HG02763 (cell line): Measurements from ENCODE around the gene ACTR10.
"Not testable (repeated sequence)": the region's sequence is repeated elsewhere in the genome, so short reads cannot be mapped to it uniquely, and the experiment has no call there.

ENCODE experiments used
- ATAC-seq: cut with Tn5 transposase; IDR thresholded peaks from one replicate; pipeline ENCODE4 v1.9.1; 2021; ENCODE audit warnings: mild to moderate bottlenecking, moderate library complexity; ENCODE audit not compliant: unreplicated experiment

ACTR10 gene

DNA sequence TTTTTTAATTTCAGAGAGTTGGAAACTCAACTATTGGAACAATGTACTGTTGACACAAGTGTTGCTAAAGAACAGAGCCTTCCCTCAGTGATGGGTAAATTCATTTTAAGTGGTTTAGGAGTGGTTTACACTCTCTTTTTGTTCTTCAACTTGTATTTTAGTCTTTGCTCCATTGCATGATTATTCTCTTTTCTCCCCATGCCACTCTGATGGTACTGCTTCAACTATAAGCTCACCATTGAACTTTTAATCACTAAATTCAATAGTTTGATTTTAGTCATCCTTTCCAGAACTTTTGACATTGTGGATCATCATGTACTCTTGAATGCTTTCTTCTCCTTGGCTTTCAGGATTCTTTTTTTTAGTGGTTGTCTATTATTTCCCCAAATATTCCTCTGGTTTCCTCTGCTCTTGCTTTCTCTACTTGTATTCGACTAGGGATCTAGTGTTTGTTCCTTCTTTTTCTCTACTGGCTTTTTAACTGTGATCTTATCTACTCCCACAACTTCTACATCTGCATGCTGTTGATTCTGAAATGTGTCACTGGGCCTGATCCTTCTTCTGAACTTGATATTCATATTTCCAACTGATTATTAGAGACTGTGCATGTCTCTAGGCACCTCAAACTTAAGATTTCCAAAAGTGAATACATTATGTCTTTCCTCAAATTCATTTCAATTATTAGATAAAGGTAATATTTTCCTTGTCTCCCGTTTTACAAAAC lies 15.4 kb downstream of the ACTR10 start:
- no peak for ATAC-seq

DNA sequence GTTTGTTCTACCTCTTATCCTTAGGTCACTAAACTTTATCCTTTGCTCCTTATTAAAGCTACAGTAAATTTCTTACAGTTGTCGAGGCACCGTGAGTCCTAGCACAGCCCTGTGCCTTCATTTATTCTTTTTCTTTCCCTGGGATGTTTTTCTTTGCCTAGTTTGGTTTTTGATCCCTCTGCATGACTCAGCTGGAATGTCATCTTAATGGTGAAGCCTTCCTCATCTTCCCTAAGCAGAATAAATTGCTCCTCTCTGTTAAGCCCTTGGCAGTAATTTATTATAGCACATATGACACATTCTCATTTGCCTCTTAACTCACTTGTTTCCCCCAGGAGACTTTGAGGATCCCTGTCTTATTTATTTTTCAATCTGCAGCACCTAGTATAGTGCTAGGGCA lies 16.6 kb downstream of the ACTR10 start:
- ATAC-seq, result no peak

DNA sequence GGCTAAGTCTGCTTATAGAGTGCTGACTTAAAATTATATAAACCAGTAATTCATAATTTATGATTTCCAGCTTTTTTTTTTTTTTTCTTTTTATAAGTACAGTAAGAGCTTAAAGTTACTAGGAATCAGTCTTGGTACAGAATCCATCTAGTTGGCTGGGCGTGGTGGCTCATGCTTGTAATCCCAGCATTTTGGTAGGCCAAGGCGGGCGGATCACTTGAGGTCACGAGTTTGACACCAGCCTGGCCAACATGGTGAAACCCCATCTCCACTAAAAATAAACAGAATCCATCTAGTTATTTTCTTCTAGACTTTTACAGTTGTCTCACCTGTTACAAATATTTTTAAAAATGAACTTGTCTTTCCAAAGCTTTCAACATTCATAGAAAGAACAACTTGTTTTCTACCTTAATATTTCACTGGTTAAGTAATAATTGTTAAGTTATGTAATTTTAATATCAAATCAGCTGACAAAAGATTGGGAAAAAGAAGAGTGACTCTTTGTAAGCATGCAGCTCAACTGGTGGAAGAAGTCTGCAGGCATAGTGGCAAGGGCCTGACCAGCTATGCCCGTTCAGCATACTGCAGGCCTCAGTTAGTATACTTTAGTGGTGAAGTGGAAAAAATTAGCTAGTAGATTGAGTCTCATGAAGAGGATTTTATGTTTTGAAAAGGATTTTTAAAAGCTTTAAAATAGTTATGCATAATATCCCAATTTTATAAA lies 27.3 kb downstream of the ACTR10 start:
- no peak for ATAC-seq

DNA sequence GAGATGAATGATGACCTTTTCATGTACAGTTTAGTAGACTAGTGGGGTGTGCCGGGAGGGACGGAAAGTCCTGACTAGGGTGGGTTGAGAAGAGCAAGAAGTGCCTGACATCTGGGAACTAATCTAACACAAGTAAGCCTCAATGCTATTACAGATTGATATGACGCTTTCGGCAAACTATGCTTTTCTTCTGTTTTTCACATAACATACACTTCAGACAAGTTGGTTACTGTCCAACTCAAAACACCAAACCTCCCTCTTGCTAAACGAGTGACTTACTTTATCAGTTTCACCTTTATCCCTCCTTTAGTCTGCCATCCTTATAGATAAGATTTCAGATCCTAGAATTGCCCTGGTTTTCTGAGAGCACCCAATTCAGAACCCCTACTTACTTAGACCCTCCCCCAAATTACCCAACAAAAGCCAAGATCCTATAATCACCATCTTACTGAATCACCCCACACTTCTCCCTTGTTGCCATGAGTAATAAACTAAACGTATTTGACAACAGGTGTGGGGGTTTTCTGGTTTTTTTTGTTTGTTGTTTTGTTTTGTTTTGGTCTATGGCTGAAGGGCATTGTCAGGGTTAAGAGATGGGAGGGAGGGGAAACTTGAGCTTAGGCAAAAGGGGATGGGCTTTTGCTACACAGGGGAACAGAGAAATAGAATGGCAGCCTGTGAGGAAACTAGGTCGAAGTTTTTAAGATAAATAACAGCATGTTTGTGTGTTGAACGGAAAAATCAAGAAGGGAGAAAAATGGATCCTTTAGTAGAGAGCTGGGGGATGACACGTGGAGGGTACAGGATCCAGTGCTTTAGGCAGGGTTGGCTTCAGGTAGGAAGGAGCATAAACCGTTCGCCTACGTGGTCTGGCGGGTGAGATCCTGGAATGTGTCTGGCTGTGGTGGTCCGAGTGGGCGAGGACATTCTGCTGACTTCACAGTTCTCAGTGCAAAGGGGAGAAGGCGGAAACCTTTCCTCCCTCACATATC lies 38.6 kb downstream of the ACTR10 start:
- ATAC-seq, result no peak

DNA sequence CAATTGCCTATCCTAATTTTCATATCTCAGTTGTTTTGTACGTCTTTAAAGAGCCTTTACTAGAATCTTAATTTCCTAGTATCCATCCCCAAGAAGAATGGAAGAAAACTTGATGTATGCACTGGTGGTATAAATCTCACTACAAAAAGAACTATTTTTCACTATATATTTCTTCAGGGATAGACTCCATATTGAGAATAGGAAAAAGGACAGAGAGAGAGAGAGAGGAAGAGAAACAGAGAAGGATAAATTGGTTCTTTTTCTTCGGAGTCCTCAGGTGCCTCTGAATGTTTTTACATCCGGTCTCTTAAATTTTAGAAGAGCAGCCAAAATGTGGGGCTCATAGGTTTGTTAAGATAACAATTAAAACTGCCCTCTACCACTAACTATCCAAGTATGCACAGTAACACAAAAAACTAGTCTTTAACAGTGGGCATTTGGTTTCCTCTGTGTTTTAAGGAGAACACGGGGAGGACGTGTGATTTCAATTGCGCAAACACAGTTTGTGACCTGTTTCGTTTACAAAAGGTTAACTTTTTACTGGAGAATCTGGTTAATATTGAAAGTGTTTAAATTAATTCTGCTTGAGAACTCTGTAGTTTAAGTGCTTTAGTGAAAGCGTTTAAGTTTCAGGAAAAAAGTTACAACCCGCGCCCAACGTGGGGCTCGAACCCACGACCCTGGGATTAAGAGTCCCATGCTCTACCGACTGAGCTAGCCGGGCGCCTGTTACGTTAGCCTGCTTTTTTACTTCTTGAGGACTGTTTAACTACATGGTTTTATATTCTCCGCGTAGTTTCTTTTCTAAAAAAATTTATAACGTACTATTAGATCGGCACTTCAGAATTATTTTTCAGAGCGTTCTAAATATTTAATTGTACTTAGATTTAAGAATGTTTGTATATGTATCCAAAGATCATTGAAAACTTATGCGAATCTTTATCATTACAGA lies 39.6 kb downstream of the ACTR10 start:
- ATAC-seq, result no peak

DNA sequence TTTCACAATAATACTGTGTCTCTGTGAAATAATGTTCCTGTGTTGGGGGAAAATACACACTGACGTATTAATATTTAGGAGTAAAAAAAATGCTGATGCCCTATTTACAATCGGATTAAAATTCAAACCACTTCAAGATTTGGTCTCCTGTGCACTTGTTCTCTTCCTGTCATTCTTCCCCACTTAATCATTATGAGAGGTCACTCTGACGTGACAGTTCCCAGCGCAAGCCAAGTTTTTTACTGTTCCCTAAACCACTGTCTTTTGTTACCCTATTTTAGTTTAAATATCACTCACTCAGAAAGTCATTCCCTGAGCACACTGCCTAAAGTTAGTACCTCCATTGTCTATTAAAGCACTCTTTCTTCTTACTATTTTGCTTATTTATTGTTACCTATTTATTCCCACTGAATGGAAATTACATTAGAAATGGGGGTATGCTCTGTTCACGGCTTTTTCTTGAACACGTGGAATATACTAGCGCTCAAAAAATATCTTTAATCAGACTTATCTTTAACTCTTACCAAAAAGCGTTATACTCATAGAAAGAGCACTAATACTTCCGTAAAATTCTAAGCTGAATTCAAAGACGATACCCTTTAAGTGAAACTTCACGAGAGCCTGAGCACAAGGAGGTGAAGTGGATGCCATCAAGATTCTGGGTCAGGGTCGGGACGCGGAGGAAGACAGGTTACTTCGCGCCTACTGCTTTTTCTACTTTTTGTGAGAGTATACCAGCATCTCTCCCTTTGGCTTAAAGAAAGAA lies 44.0 kb downstream of the ACTR10 start:
- peak; percentile 29 for ATAC-seq

DNA sequence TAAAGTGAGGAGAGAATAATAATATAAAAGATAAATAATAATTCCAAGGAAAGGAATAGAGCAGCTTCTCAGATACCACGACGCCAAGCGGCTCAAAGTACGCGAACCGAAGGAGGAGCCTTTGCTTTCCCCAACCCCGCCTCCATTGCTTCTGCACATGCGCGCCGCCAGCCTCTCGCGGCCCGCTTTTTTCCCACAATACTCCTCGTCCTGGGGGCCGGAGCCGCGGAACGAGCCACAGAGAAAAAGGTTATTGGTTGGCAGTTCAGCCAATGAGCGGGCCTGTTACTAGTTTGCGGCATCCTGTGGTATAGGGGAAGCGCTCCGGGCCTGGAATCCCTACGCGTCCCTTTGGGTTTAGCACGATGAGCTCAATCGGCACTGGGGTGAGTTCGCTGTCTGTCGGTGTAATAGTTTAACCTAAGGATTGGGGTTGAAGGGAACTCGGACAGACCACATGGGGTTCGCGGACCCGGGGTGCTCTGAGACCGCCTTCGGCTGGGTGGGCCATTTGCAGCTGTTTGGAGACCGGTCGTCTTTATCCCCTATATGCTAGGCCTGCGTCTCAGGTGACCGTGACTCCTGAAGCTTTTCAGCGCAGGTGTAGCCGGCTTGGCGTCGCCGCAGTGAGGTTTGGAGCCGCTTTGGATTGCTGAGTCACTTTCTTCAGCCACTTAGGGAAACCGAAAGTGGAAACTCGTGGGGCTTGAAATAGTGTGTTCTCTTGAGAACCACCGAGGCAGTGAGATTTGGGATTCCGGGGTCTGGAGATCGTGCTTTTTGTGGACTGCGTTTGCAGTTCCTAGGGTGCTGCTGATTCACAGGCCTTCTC lies 44.8 kb downstream of the ACTR10 start, which contains the start of gene PSMA3:
Gene PSMA3 (plus strand): TSS at position 288 of the 832 bp plus-strand sequence. CDS start 78 bp downstream, at position 366.
- peak; percentile 92 for ATAC-seq

DNA sequence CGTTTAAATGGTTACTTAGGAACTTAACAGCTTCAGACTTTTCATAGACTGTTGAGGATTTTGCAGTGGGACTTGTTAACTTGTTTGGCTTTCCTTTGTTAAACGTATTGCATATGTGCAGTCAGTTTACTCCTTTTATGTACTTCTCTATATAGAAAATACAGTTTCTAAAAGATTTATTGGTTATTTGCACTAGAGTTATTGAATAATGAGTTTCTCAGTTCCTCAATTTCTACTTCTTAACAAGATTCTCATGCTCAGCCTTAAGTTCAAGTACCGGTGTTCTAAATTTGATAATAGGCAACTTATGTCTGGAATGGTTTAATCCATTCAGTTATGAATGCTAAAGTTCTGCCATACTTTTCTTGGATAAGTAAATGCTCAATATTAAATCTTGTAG lies 45.6 kb downstream of the ACTR10 start:
- ATAC-seq, result no peak

DNA sequence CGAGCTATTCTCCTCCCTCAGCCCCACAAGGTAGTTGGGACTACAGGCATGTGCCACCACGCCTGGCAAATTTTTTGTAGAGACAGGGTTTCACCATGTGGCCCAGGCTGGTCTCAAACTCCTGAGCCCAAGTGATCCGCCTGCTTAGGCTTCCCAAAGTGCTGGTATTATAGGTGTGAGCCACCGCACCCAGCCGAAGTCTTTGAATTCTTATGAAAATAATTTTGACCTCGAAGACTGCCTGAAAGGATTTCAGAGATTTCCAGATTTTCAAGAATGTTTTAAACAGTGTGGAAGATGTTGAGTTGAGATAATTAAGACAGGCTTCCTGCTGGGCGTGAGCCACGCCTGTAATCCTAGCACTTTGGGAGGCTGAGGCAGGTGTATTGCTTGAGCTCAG lies 49.7 kb downstream of the ACTR10 start:
- no peak for ATAC-seq

DNA sequence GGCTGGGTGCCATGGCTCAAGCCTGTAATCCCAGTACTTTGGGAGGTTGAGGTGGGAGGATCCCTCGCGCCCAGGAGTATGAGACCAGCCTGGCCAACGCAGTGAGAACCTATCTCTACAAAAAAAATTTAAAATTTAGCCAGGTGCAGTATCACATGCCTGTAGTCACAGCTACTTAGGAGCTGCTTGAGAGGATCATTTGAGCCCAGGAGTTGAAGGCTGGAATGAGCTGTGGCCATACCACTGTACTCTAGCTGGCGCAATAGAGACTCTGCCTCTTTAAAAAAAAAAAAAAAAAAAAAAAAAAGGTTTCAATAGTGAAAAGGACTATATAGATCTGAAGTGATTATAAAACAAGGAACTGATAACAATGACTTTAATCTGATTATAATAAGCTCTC lies 58.2 kb downstream of the ACTR10 start:
- no peak for ATAC-seq

DNA sequence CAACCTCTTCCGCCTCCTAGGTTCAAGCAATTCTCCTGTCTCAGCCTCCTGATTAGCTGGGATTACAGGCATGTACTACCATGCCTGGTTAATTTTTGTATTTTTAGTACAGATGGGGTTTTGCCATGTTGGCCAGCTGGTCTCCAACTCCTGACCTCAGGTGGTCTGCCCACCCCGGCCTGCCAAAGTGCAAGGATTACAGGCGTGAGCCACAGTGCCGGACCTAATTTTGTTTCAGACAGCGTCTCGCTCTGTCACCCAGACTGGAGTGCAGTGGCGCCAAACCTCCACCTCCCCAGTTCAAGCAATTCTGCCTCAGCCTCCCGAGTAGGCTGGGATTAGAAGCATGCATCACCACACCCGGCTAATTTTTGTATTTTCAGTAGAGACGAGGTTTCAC lies 62.1 kb downstream of the ACTR10 start:
- not testable (repeated sequence) for ATAC-seq

DNA sequence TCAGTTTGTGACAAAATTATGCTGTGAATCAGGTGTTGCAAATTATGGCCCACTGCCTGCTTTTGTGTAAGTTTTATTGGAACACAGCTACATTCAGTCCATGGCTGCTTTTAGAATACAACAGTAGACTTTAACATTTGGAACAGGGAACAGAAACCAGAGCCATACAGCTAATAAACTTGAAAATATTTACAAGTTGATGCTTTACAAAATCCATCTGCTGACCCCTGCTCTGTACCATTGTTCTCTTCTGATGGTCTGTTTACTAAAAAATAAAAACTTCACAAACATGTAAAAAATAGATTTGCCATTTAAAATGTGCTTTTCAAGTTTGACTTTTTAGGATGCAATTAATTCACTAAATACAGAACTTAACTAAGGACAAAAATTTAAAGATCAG lies 65.5 kb downstream of the ACTR10 start:
- no peak for ATAC-seq

DNA sequence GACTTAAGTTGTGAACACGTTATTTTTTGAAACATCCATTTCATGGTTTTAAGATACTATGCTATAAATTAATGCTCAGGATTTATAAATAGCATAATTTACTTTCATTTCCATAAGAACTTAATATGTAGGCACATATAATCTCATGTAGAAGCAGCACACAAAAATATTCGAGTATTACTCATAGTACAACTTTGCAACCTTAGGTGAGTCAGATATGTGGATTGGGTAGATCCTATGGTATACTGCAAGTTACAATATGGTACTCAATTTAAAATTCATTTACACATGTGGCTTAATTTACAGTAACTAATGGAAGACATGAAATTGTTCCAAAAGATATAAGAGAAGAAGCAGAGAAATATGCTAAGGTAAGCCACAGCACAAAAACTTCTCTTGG lies 70.7 kb downstream of the ACTR10 start:
- ATAC-seq, result no peak

DNA sequence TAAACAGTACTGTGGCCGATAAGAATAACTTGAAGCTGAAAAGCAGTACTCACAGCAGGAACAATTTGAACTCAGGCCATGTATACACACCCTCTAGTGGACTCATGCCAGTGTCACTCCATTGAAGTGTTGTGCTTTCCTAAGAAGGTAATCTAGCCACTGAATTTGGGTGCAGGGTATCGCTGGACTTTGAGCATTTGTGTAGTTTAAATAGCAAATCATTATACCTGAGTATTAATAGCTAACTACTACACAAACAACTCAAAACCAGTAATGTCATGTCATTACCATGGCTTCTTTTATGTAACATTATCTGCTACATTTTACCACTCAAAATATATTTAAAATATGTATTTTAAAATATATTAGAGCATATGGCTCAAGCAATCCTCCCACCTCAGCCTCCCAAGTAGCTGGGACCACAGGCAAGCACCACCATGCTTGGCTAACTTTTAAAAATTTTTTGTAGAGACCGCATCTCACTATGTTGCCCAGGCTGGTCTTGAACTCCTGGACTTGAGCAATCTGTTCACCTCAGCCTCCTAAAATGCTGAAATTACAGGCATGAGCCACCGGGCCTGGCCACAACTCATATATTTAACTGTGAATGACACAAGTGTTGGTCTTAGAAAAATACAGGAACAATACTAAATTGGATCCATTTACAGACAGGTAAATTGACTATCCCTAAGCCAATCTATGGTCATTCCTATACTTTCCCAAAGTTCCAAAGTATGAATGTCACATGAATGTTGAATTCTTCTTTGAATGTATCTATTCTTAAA lies 72.8 kb downstream of the ACTR10 start:
- ATAC-seq, result no peak

DNA sequence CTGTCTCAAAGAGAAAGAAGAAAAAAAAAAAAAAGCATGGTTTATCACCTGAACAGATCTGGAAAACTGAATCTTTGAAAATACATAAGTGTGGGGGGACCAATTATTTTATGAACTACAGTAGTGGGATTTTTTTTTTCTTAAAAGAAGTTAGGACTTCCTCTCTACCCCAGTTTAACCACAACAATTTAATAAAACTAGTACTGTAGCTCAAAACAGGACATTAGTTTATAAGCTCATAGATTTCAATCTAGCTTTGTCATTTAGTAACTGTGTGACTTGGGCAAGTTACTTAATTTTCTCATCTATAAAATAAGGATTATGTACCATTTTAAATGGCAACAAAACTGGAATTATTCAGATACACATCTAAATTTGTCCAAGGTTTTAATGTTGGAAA lies 74.9 kb downstream of the ACTR10 start:
- no peak for ATAC-seq

DNA sequence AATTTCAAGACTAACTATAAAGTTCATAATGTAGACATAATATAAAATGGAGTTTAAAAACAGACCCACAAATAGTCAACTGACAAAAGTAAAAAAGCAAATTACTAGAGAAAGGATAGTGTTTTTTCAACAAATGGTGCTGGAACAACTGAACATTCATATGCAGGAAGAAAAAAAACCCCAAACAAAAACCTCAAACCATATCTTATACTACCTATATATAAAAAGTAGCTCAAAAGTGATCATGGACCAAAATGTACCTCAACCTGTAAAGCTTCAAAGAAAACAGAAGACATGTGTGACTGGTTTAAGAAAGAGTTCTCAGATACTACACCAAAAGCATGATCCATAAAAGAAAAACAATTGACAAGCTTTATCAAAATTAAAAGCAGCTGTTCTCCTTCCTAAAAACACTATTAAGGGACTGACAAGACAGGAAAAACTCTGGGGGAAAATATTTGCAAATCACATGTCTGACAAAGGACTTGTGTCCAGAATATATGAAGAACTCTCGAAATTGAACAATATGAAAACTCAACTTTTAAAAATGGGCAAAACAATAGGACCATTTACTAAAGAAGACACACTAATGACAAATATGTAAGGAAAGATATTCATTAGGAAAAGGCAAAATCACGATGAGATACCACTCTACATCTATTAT lies 75.7 kb downstream of the ACTR10 start:
- ATAC-seq, result no peak

DNA sequence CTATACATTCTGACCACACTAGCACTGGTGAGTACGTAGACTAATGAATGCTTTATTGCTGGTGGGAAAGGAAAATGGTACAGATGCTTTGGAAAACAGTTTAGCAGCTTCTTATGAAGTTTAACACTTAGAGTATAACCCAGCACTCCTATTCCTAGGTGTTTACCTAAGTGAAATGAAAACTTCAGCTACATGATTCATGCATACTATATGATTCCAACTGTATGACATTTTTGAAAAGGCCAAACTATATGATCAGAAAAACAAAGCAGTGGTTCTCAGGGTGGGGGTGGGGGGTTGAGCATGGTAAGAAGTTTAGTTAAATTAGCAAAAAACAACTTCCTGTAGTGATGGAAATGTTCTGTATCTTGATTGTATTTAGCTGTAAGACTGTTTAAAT lies 76.3 kb downstream of the ACTR10 start:
- ATAC-seq, result no peak
